A673 (cell line): ENCODE measurements around the gene APIP. TPM values are rescaled to one million over a fixed set of nuclear protein-coding genes. Genes with fewer than 3 reads are reported as not detected.

Experiments used
- BruUV-seq: library from RNA; stranded (reverse); fragments of 400-500 nt; replicated peaks from 2 replicates; lab custom pipeline; 2021; lab: Mats Ljungman, UMichigan
- CTCF ChIA-PET: fragments of 300-600 bp; sonication (Branson Sonifier 250); formaldehyde crosslinking; loops from one replicate; lab custom pipeline; 2022; ENCODE audit warnings: antibody characterized with exemption; lab: Charles Lee
- POLR2A ChIA-PET: fragments of 300-600 bp; sonication (Branson Sonifier 250); formaldehyde crosslinking; loops from one replicate; lab custom pipeline; 2022; ENCODE audit warnings: antibody characterized with exemption; ENCODE audit not compliant: low non-redundant PET; lab: Charles Lee
- DNase-seq: peaks from one replicate; pipeline ENCODE4 v3.0.0-alpha.2; 2015; ENCODE audit warnings: low spot score
- H3K27ac ChIP-seq: fragments of 200-600 bp; sonication (generic); 2 replicates; pipeline ENCODE4 v1.5.1; 2016; ENCODE audit warnings: mixed run types, low read depth, mild to moderate bottlenecking, mixed read lengths, antibody characterized with exemption, low read length; ENCODE audit not compliant: poor library complexity, severe bottlenecking
- H3K27me3 ChIP-seq: fragments of 200-600 bp; sonication (generic); replicated peaks from 2 replicates; pipeline ENCODE4 v1.6.1; 2017; ENCODE audit warnings: mixed run types, low read depth, mild to moderate bottlenecking, mixed read lengths, antibody characterized with exemption, low read length; ENCODE audit not compliant: insufficient read depth, poor library complexity
- H3K36me3 ChIP-seq: fragments of 200-600 bp; sonication (generic); 2 replicates; pipeline ENCODE4 v1.6.1; 2016; ENCODE audit warnings: mixed run types, mild to moderate bottlenecking, mixed read lengths, antibody characterized with exemption, low read length; ENCODE audit not compliant: insufficient read depth, poor library complexity, severe bottlenecking
- H3K4me1 ChIP-seq: fragments of 200-600 bp; sonication (generic); 2 replicates; pipeline ENCODE4 v1.6.1; 2017; ENCODE audit warnings: mixed run types, mild to moderate bottlenecking, mixed read lengths, antibody characterized with exemption, low read length; ENCODE audit not compliant: insufficient read depth, poor library complexity, severe bottlenecking
- H3K4me3 ChIP-seq: fragments of 200-600 bp; sonication (generic); 2 replicates; pipeline ENCODE4 v1.5.1; 2016; ENCODE audit warnings: low read depth, mixed run types, mild to moderate bottlenecking, mixed read lengths, low read length; ENCODE audit not compliant: poor library complexity, severe bottlenecking
- H3K9me3 ChIP-seq: fragments of 200-600 bp; sonication (generic); 2 replicates; pipeline ENCODE4 v1.6.1; 2016; ENCODE audit warnings: mixed run types, low read depth, mild to moderate bottlenecking, mixed read lengths, antibody characterized with exemption, low read length; ENCODE audit not compliant: poor library complexity, severe bottlenecking
- CTCF ChIP-seq: fragments of 300-800, 200-600 bp; sonication (generic); conservative IDR thresholded peaks from 2 replicates; pipeline ENCODE4 v1.5.1; 2017; ENCODE audit warnings: low read depth, mild to moderate bottlenecking, antibody characterized with exemption, low read length, moderate library complexity, mixed read lengths
- EZH2 ChIP-seq: fragments of 200-600 bp; sonication (generic); IDR thresholded peaks from 2 replicates; pipeline ENCODE4 v1.6.1; 2017; ENCODE audit warnings: borderline replicate concordance, low read depth, mild to moderate bottlenecking, mixed read lengths, antibody characterized with exemption, low read length; ENCODE audit not compliant: poor library complexity, severe bottlenecking
- intact Hi-C: fragments of 100-400 bp; cut with micrococcal nuclease; formaldehyde crosslinking; loops from one replicate; pipeline ENCODE4 v1.10.0; 2022; ENCODE audit not compliant: unreplicated experiment
- total RNA-seq: library from RNA; stranded (reverse); gene quantifications from 2 replicates; pipeline ENCODE4 v1.2.3, GENCODE V29; 2021

The APIP gene
- total RNA-seq, 1 experiment from 2014 or later = 99.8 TPM

DNA sequence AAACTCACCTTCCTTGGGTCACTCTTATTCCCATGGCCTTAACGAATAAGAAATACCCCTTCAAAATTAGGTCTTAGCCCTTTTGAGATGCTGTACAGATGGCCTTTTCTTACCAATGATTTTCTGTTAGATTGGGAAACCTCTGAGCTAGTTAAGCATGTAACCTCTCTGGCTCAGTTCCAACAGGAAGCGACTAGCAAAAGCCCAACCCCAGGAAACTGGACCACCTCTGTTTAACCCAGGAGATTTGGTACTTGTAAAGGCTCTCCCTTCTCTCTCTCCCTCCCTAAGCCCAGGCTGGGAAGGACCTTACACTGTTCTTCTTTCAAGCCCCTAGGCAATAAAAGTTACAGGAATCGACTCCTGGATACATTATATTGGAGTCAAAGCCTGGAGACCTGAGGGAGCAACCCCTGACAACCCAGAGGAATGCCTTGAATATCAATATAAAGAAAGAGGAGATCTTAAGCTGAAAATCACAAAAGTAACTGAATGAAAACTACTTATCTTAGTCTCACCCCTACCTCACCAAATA is 11.7 kb downstream of the APIP start:
- no TSS peak for BruUV-seq
- Histone ChIP-seq H3K9me3 (peaks cover 40% of the 10 kb centered on the region), H3K4me3 (no peak overlapping the region), H3K36me3 (no peaks in the 10 kb centered on the region), H3K4me1 (no peaks in the 10 kb centered on the region), H3K27ac (no peak overlapping the region), H3K27me3 (no peaks in the 10 kb centered on the region)
- ChIA-PET CTCF (no interaction called here), POLR2A (no interaction called here)
- no peak for TF ChIP-seq EZH2
- TF ChIP-seq CTCF = no peak
- intact Hi-C loops = no loop called here
- peak; percentile 57 for DNase-seq

DNA sequence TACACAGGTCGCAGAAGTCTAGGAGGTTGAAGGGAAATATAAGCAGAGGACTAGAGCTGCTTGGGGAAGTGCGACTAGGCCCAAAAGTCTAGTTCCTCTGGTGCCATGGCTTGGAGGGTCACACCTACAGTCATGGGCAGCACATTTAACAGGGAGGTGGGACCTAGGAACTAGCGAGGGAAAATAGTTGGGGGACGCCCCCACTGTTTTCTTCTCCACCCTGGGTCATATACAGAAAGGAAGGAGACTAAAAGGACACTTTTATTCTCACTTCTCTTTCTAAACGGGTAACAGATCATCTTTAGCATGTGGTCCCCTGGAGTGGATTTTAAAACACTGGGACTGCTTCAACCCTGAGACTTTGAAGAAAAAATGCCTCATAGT is 16.6 kb downstream of the APIP start:
- H3K27ac ChIP-seq = no peak overlapping the region
- H3K27me3 ChIP-seq = no peaks in the 10 kb centered on the region
- ChIA-PET POLR2A (no interaction called here), CTCF (interaction anchor here (0.6 kb wide), 1 partner anchor 505 kb away, joined by 3 read pairs; no protein-coding TSS in a partner anchor)
- peak; percentile 24 for DNase-seq
- intact Hi-C loops = loop anchor here (10.0 kb wide), 1 partner anchor 535 kb away; no protein-coding TSS in a partner anchor
- no peak overlapping the region for H3K4me3 ChIP-seq
- peaks cover 58% of the 10 kb centered on the region for H3K9me3 ChIP-seq
- BruUV-seq = no TSS peak
- H3K4me1 ChIP-seq = no peaks in the 10 kb centered on the region
- TF ChIP-seq EZH2 (no peak), CTCF (no peak)
- H3K36me3 ChIP-seq = no peaks in the 10 kb centered on the region

DNA sequence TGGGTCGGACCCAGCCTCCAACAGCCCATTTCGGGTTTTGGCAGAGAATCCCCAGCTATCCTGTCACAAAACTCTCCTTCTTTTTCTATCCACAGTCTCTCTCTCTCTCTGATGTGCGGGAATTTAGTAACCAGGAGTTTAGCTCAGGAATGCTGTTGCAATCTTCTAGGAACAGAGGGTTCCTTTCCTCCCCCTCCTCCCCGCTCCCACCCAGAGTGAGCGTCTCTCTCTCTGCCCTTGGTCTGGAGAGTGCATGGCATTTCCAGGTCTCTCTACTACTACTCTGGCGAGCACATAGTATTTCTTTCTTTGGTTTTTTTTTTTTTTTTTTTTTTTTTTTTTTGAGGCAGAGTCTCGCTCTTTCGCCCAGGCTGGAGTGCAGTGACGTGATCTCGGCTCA is 17.7 kb downstream of the APIP start:
- Histone ChIP-seq H3K4me3 (no peak overlapping the region), H3K27ac (no peak overlapping the region), H3K9me3 (peaks cover 55% of the 10 kb centered on the region), H3K4me1 (no peaks in the 10 kb centered on the region), H3K27me3 (no peaks in the 10 kb centered on the region), H3K36me3 (no peaks in the 10 kb centered on the region)
- POLR2A ChIA-PET = no interaction called here
- CTCF ChIA-PET = interaction anchor here (0.7 kb wide), 2 partner anchors 115 to 315 kb away, joined by 5 to 9 read pairs; no protein-coding TSS in a partner anchor
- TF ChIP-seq EZH2 (no peak), CTCF (no peak)
- intact Hi-C loops = loop anchor here (10.0 kb wide), 1 partner anchor 534 kb away; no protein-coding TSS in a partner anchor
- no TSS peak for BruUV-seq
- no peak for DNase-seq
